Measurements from ENCODE around the gene P4HTM.
A peak's percentile ranks its signal among the peaks of the same experiment; 100 is the strongest.
"Not testable (repeated sequence)": the region's sequence is repeated elsewhere in the genome, so short reads cannot be mapped to it uniquely, and the experiment has no call there.

Gene P4HTM

DNA sequence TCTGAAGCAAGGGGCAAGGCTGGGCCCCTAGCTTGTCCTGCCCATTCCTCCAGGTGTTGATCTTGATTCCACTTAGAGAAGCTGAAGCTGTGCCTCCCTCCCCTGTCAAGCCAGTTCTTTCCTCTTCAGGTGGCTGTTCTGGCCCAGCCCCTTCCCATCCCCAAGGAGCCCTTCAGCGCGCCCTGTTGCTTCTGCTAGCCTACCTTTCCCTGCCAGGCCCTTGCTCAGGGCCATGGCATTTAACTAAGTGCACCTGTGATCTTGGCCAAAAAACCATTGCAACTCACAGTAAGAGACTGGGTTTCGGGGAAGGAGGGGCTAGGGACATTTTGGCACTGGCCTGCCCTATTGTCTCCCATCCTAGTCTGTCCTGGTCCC is 15.3 kb downstream of the P4HTM start:
- DNase-seq (ENCODE audit: insufficient read length, low spot score) (no peak), FAIRE-seq (no peak)
- TF ChIP-seq POLR2A (IDR thresholded peaks at IDR 0.05; ENCODE audit: low read depth, low read length) (no peak), POLR2AphosphoS5 (IDR thresholded peaks at IDR 0.05; ENCODE audit: low read depth, low read length) (no peak), TAF1 (IDR thresholded peaks at IDR 0.05; ENCODE audit: low read depth, low read length) (no peak), PAX5 (IDR thresholded peaks at IDR 0.05; ENCODE audit: insufficient read depth, low read length, severe bottlenecking) (no peak), SPI1 (IDR thresholded peaks at IDR 0.05; ENCODE audit: low read depth, low read length) (no peak), POU2F2 (IDR thresholded peaks at IDR 0.05; ENCODE audit: low read depth, low read length) (no peak)

DNA sequence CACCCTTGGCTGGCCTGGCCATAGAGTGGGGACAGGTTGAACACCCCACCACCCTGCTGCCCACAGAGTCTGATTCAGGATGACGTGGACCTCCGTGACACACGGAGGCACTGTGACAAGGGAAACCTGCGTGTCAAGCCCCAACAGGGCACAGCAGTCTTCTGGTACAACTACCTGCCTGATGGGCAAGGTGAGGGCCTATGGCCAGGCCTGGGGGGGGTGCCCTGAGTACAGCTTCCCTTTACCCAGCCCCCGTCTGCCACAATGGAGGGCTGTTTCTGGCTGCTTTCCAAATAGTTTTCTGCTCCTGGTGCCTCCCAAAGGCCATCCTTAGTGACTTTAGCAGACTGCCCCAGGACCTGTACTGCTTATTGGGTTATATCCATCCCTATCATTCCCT is 16.0 kb downstream of the P4HTM start:
- TF ChIP-seq PAX5 (IDR thresholded peaks at IDR 0.05; ENCODE audit: insufficient read depth, low read length, severe bottlenecking) (no peak), TAF1 (IDR thresholded peaks at IDR 0.05; ENCODE audit: low read depth, low read length) (no peak), POU2F2 (IDR thresholded peaks at IDR 0.05; ENCODE audit: low read depth, low read length) (no peak), POLR2A (IDR thresholded peaks at IDR 0.05; ENCODE audit: low read depth, low read length) (no peak), POLR2AphosphoS5 (IDR thresholded peaks at IDR 0.05; ENCODE audit: low read depth, low read length) (no peak), SPI1 (IDR thresholded peaks at IDR 0.05; ENCODE audit: low read depth, low read length) (no peak)
- no peak for DNase-seq (ENCODE audit: insufficient read length, low spot score)
- FAIRE-seq, result no peak

DNA sequence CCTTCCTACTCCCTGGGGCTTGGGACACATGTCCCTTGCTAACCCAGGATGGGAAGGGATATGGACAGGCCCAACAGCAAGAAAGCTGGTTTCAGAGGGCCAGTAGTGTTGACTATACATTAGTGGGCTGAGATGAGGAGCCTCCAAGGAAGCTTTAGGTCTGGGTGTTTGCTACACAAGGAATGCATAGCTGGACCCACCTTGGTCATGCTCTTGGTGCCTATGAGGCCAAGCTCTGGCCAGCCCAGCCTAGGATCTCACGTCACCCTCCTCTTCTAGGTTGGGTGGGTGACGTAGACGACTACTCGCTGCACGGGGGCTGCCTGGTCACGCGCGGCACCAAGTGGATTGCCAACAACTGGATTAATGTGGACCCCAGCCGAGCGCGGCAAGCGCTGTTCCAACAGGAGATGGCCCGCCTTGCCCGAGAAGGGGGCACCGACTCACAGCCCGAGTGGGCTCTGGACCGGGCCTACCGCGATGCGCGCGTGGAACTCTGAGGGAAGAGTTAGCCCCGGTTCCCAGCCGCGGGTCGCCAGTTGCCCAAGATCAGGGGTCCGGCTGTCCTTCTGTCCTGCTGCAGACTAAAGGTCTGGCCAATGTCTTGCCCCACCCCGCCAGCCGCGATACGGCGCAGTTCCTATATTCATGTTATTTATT is 16.5 kb downstream of the P4HTM start:
- DNase-seq (ENCODE audit: insufficient read length, low spot score) (no peak), FAIRE-seq (no peak)
- TF ChIP-seq POLR2AphosphoS5 (IDR thresholded peaks at IDR 0.05; ENCODE audit: low read depth, low read length) (no peak), POLR2A (IDR thresholded peaks at IDR 0.05; ENCODE audit: low read depth, low read length) (no peak), TAF1 (IDR thresholded peaks at IDR 0.05; ENCODE audit: low read depth, low read length) (no peak), SPI1 (IDR thresholded peaks at IDR 0.05; ENCODE audit: low read depth, low read length) (no peak), PAX5 (IDR thresholded peaks at IDR 0.05; ENCODE audit: insufficient read depth, low read length, severe bottlenecking) (no peak), POU2F2 (IDR thresholded peaks at IDR 0.05; ENCODE audit: low read depth, low read length) (no peak)

DNA sequence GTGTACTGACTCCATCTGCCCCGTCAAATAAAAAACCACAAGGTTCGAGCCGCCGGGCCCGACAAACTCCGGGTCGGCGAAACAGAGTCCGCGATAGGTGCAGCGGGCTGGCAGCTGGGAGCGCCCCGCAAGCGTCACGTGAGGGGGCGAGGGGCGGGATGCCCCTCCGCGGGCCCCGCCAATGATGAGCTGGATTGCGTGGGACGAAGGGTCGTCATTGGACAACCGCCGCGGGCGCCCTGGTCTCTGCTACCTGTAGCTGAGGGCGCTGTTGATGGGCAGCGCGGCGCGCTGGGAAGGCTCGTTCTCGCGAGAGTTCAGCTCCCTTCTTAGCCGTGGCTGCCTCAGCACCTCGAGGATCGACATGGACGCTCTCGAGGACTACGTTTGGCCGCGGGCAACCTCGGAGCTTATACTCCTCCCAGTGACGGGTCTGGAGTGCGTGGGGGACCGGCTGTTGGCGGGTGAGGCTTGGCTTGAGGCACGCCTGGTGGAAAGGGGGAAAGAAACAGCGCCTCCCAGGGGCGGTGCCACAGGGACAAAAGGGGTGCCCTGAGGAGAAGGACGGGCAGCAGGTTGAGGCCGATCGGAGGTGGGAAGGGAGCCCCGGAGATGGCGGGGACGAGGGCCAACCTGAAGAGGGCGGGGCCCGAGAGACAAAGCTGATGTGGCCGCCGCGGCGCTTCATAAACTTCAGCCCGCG is 17.2 kb downstream of the P4HTM start, which contains the start of gene WDR6:
Gene WDR6 (plus strand): TSS at position 324 of the 703 bp plus-strand sequence. CDS start 41 bp downstream, at position 365.
- FAIRE-seq, result peak; percentile 100
- peak; percentile 18 for TF ChIP-seq PAX5 (IDR thresholded peaks at IDR 0.05; ENCODE audit: insufficient read depth, low read length, severe bottlenecking)
- peak; percentile 97 for TF ChIP-seq POLR2AphosphoS5 (IDR thresholded peaks at IDR 0.05; ENCODE audit: low read depth, low read length)
- TF ChIP-seq SPI1 (IDR thresholded peaks at IDR 0.05; ENCODE audit: low read depth, low read length), result no peak
- TF ChIP-seq TAF1 (IDR thresholded peaks at IDR 0.05; ENCODE audit: low read depth, low read length), result peak; percentile 90
- peak; percentile 97 for TF ChIP-seq POLR2A (IDR thresholded peaks at IDR 0.05; ENCODE audit: low read depth, low read length)
- TF ChIP-seq POU2F2 (IDR thresholded peaks at IDR 0.05; ENCODE audit: low read depth, low read length), result peak; percentile 85
- DNase-seq (ENCODE audit: insufficient read length, low spot score), result peak; percentile 99

DNA sequence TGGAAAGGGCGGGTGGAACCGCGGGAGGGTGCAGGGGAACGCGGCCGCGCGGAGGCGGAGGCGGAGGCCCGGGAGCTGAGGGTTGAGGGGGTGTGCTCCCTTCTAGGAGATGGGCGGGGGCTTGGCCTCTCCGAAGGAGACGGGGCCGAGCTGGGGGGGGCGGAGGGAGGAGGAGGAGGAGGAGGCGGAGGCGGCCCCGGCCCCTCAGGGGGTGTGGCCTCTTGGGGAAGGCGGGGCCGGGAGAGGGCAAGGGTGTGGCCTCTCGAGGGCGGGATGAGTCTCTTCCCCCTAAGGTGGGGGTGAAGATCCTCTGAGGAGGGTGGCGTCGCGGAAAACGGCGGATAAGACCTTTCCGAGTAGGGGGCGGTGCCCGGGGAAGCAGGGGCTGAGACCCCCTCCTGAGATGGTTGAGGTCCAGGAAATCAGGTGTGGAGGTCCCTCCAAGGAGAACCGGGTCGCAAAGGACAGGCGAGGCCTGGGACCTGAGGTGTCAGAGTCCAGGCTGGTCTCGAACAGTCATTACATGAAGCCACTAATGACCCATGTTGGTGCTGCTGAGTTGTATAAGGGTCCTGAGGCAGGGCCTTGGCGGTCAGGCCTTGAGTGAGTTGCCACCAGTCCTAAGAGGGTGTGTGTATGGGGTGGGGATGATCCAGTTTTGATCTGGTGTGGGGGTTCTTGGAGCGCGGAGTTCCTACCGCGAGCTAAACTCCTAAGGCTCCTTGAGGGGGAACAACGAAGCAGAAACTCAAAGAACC is 17.9 kb downstream of the P4HTM start:
- FAIRE-seq (no peak), DNase-seq (ENCODE audit: insufficient read length, low spot score) (peak; percentile 80)
- no peak for TF ChIP-seq TAF1 (IDR thresholded peaks at IDR 0.05; ENCODE audit: low read depth, low read length)
- 0 out of 2 replicates have a peak, but pooled peaks have one; percentile 54 for TF ChIP-seq POU2F2 (IDR thresholded peaks at IDR 0.05; ENCODE audit: low read depth, low read length)

DNA sequence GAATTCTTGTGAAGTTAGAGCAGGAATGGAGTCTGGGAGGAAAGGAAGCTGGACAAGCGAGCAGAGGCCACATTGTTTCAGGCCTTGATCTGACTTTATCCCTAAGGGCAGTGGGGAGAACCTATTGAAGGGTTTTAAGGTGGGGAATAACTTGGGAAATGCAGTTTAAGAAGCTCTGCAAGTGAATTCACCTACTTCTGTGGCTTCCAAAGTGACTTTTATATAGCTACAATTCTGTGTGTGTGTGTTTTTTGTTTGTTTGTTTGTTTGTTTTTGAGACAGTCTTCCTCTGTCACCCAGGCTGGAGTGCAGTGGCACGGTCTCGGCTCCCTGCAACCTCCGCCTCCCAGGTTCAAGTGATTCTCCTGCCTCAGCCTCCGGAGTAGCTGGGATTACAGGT is 18.6 kb downstream of the P4HTM start:
- FAIRE-seq; DNase-seq (ENCODE audit: insufficient read length, low spot score): not testable (repeated sequence)

DNA sequence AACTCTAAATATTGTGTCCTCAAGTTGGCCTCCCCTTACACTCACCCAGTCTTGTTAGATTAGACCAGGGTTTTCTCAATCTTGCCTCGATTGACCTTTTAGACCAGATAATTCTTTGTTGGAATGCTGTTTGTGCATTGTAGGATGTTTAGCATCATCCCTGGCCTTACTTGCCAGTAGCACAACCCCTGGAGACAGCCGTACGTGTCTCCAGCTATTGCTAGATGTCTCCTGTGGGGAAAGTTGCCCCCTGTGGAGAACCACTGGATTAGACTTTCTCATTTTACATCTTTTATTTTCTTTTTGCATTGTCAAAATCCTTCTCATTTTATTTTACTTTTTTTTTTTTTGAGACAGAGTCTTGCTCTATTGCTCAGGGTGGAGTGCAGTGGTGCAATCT is 19.4 kb downstream of the P4HTM start:
- no peak for DNase-seq (ENCODE audit: insufficient read length, low spot score)
- no peak for TF ChIP-seq POLR2A (IDR thresholded peaks at IDR 0.05; ENCODE audit: low read depth, low read length)
- no peak for TF ChIP-seq PAX5 (IDR thresholded peaks at IDR 0.05; ENCODE audit: insufficient read depth, low read length, severe bottlenecking)
- TF ChIP-seq SPI1 (IDR thresholded peaks at IDR 0.05; ENCODE audit: low read depth, low read length), result no peak
- TF ChIP-seq POLR2AphosphoS5 (IDR thresholded peaks at IDR 0.05; ENCODE audit: low read depth, low read length), result no peak
- no peak for TF ChIP-seq TAF1 (IDR thresholded peaks at IDR 0.05; ENCODE audit: low read depth, low read length)
- no peak for TF ChIP-seq POU2F2 (IDR thresholded peaks at IDR 0.05; ENCODE audit: low read depth, low read length)
- FAIRE-seq, result no peak

DNA sequence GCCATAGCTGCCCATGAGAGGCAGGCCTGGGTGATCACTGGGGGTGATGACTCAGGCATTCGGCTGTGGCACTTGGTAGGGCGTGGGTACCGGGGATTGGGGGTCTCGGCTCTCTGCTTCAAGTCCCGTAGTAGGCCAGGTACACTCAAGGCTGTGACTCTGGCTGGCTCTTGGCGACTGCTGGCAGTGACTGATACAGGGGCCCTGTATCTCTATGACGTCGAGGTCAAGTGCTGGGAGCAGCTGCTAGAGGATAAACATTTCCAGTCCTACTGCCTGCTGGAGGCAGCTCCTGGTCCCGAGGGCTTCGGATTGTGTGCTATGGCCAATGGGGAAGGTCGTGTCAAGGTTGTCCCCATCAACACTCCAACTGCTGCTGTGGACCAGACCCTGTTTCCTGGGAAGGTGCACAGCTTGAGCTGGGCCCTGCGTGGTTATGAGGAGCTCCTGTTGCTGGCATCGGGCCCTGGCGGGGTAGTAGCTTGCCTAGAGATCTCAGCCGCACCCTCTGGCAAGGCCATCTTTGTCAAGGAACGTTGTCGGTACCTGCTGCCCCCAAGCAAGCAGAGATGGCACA is 22.5 kb downstream of the P4HTM start:
- FAIRE-seq (peak; percentile 20), DNase-seq (ENCODE audit: insufficient read length, low spot score) (no peak)
- TF ChIP-seq PAX5 (IDR thresholded peaks at IDR 0.05; ENCODE audit: insufficient read depth, low read length, severe bottlenecking) (no peak), POLR2AphosphoS5 (IDR thresholded peaks at IDR 0.05; ENCODE audit: low read depth, low read length) (peak; percentile 63), POU2F2 (IDR thresholded peaks at IDR 0.05; ENCODE audit: low read depth, low read length) (no peak), SPI1 (IDR thresholded peaks at IDR 0.05; ENCODE audit: low read depth, low read length) (no peak)

DNA sequence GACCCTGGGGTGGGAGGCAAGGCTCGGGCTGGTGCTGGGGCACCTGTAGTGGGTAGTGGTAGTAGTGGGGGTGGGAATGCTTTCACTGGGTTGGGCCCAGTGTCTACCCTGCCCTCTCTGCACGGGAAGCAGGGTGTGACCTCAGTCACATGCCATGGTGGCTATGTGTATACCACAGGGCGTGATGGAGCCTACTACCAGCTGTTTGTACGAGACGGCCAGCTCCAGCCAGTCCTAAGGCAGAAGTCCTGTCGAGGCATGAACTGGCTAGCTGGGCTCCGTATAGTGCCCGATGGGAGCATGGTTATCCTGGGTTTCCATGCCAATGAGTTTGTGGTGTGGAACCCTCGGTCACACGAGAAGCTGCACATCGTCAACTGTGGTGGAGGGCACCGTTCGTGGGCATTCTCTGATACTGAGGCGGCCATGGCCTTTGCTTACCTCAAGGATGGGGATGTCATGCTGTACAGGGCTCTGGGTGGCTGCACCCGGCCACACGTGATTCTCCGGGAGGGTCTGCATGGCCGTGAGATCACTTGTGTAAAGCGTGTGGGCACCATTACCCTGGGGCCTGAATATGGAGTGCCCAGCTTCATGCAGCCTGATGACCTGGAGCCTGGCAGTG is 23.2 kb downstream of the P4HTM start:
- TF ChIP-seq POLR2AphosphoS5 (IDR thresholded peaks at IDR 0.05; ENCODE audit: low read depth, low read length) (peak; percentile 5; the same call in 1 of the 2 replicates), SPI1 (IDR thresholded peaks at IDR 0.05; ENCODE audit: low read depth, low read length) (no peak)
- no peak for DNase-seq (ENCODE audit: insufficient read length, low spot score)
- FAIRE-seq, result no peak

Data from GM12891 (cell line).